Skeletal muscle cell (primary cell): Measurements from ENCODE around the gene PCID2.
A peak's percentile ranks its signal among the peaks of the same experiment; 100 is the strongest.

Source experiments
- DNase-seq: peaks from one replicate; pipeline ENCODE4 v3.0.0-alpha.2; 2010; ENCODE audit warnings: low read depth
- H3K4me3 ChIP-seq: 2 replicates; pipeline ENCODE4 v1.5.1; 2011; ENCODE audit warnings: low read depth, mild to moderate bottlenecking, control low read depth, low read length, moderate library complexity

The PCID2 gene

DNA sequence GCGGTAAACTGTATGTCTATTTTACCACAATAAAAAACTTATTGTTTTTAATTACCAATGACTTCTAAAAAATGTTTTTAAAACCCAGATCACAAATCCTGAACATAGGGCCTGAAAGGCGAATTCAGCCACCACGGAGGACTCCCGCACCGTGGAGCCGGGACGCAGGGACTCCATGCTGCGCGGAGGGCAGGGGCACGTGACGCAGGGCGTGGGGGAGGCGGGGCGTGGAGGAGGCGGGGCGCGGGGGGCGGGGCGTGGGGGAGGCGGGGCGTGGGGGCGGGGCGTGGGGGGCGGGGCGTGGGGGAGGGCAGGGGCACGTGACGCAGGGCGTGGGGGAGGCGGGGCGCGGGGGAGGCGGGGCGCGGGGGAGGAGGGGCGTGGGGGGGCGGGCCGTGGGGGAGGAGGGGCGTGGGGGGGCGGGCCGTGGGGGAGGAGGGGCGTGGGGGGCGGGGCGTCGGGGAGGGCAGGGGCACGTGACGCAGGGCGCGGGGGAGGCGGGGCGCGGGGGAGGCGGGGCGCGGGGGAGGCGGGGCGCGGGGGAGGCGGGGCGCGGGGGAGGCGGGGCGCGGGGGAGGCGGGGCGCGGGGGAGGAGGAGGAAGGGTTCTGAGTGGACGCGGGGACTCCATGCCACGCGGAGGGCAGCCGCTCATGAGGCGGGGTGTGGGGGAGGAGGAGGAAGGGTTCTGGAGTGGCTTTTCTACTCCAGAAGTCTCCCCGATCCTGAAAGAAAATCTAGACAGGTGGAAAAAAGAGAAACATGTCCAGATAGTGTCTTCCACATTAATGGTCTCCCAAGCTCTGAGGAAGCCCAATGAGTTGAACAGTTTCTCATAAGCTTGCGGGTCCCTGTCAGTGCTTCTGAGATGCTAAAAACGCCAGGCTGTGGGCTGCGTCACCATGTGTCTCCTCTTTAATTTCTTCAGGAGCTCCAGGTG lies 54.4 kb downstream of the PCID2 start:
- peak overlapping the region; percentile 42 for H3K4me3 ChIP-seq
- DNase-seq, result peak; percentile 31

DNA sequence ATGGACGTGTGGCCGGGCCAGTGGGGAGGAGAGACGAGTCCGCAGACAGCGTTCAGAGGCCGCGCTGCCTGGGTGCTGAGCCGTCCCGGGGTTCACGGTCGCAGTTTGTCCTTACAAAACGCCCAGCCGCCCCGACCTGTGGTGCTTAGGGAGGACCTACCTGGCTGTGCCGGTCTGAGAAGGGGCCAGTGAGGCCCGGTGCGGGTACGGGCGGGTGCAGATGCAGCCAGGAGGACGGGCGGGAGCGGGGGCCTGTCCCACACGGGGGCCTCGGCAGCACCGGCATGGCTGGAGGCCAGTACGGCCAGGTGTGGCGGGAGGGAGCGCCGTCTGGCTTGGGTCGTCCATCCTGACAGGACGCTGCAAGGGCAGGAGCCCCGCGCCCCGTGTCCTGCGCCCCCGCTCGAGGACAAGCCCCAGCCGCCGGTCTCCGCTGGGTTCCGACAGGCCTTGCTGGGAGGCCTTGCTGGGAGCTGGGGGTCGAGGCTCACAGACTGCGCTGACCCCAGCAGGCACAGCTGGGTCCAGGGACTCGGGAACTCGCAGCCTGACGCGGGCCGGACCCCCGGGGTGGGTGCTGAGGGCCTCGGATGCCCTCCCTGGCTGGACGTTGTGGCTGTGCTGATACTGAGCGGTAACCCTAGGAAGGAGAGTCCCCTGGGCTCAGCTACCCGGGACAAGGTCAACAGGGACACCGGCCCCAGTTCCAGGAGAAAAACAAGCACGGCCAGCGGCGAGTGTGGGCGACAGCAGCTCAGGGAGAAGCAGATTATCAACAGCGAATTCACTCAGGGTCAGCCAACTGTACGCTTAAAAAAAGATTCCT lies 55.3 kb downstream of the PCID2 start:
- peak overlapping the region; percentile 42 for H3K4me3 ChIP-seq
- no peak for DNase-seq

DNA sequence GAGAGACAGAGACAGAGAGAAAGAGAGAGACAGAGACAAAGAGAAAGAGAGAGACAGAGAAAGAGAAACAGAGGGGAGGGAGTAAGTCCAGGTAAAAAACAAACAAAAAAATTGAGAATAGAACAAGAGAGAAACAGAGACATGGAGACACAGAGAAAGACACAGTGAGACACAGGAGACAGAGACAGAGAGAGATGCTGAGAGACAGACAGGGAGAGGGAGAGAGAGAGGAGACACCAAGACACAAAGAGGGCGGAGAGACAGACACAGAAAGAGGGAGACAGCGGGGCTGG lies 55.8 kb downstream of the PCID2 start:
- no peak overlapping the region for H3K4me3 ChIP-seq
- no peak for DNase-seq

DNA sequence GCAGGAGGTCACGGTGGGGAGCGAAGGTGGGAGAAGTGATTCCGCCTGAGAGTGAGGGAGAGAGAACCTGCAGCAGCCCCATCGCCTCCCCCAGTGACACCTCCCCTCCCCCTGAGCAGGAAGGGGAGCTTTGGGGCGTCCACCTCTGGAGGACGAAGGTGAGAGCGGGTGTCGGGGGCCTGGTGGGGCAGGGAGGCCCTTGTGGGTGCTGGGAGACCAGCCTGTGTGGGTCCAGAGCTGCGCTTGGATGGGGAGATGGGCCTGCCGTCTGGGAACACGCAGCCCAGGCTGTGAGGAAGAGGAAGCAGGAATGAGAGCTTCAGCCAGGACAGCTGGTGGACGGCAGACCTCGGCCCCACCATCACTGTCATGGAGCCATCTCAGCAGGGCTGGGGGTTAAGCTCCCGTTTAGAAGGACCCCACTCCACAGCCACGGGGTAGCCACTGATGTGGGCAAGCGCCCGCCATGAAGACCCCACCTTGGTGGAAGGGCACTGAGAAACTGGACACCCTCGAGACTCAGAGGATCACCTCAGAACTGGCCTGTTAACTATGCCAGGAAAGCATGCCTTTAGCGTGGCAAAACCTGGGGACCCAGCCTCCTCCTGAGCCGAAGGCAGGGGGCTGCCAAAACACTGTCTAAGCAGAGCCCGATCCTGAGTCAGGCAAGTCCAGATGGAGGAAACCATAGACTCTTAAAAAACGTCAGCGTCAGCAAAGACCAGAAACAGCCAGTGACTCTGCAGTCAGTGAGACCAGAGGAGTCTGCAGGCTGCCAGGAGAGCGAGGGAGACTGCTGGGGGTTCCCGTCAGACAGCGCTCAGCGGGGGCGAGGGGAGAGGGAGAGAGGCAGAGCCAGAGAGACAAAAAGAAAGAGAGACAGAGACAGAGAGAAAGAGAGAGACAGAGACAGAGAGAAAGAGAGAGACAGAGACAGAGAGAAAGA lies 56.5 kb downstream of the PCID2 start:
- no peak overlapping the region for H3K4me3 ChIP-seq
- peak; percentile 17 for DNase-seq

DNA sequence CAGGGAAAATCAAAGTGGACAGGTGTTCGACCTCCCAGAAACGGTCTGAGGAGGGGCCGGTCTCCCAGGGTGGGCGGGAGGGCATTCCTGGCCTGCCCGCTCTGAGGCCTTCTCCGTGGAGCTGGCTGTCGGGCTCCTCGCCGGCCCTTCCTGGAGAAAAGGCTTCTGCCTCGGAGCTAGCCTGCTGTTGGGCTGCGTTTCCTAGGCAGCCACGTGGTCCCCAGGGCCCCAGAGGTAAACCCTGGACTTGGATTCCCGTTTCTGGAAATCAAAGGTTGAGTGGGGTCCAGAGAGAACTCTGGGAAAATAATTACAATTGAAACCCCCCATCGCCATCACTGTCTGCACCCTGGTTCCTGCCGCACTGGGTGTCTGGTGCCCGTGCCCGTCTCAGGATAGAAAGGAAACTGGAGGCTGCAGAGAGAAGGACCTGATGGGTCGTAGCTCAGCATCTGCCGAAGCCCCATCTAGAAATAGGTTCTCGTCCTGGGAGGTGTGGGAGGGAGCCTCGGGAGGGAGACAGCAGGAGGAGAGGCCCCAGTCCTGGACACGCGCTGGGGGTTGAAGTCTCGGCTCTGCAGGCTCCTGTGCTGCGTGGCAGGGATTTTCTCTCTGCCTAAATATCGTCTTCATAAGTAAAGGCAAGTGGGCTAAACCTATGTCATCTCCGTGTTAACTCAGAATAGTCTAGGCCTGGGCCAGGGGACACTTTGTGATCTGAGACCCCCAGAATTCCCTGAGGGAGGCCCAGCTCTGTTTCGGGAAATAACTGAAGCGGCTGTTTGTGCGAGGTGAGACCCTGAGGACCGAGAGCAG lies 57.7 kb downstream of the PCID2 start:
- no peak for DNase-seq

DNA sequence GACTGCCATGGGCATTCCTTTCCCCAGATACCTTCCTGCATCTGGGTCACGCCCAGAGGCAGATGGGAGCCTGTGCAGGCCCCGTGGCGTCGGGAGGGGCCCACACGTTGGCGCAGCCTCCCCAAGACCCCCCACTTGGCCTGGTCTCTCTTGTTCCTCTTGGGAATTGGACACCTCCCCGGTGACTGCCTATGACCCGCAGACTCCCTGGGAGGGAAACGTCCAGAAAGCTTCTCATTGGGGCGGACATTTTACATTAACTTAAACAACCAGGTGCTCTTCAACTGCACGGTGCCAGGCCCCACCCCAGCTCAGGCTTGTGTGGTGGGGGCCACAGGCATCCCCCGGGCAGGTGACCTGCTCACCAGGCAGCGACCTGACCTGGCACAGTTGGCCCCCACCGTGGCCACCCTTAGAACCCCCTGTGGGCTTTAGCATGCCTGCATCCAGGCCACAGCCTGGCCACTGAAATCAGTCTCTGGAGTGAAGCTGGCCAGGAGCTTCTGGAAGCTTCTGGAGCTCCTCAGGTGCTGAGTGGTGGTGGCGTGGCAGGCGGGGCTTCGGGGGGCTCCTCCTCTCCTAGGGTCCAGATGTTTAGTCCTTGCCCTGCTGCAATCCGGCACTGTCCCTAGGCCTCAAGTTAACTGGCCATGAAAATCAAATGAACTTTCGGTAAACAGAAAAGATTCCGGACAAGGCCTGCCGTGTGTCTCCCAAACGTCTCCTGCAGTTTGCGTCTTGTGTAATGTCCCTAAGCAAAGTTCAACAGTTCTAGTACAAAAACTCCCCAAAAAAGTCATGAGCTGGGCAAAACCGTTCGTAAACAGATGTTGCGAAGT lies 58.5 kb downstream of the PCID2 start:
- no peak overlapping the region for H3K4me3 ChIP-seq
- DNase-seq, result no peak

More for the DNA sequence above, 57.7 kb downstream of the PCID2 start:
- no peak overlapping the region for H3K4me3 ChIP-seq

DNA sequence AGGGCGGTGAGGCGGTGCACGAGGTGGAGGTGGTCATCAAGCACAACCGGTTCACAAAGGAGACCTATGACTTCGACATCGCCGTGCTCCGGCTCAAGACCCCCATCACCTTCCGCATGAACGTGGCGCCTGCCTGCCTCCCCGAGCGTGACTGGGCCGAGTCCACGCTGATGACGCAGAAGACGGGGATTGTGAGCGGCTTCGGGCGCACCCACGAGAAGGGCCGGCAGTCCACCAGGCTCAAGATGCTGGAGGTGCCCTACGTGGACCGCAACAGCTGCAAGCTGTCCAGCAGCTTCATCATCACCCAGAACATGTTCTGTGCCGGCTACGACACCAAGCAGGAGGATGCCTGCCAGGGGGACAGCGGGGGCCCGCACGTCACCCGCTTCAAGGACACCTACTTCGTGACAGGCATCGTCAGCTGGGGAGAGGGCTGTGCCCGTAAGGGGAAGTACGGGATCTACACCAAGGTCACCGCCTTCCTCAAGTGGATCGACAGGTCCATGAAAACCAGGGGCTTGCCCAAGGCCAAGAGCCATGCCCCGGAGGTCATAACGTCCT lies 59.4 kb downstream of the PCID2 start:
- no peak overlapping the region for H3K4me3 ChIP-seq
- no peak for DNase-seq

DNA sequence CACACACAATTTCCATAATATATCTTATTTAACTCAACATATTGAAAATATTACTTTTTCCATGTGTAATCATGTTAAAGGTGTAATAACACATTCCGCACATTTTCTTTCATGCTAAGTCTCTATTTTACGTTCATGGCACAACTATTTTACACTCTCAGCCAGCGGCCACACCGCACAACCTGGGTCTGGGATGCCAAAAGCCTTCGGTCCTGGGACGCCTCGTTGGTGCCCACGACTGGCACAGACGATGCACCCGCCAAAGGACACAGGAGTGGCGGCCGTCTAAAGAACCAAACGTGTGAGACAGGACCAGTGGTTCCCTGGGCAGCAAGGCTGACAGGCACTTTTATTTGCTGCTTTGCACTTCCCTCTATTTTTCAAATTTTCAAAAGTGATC lies 60.1 kb downstream of the PCID2 start:
- no peak for DNase-seq

DNA sequence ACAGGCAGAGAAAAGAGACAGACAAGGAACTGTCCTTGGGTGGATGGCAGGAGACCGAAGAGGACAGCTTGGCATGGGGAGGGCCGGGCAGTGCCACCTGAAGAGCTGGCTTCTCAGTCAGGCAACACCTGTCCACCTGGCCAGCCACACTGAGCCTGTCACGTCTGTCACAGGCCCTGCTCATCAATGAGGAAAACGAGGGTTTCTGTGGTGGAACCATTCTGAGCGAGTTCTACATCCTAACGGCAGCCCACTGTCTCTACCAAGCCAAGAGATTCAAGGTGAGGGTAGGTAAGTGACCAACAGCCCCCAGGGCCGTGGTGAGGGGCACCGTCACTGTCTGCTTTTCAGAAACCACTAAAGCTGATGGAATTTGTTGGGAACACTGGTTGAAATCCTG lies 61.3 kb downstream of the PCID2 start:
- no peak for DNase-seq
- no peak overlapping the region for H3K4me3 ChIP-seq

More for the DNA sequence above, 60.1 kb downstream of the PCID2 start:
- H3K4me3 ChIP-seq, result no peak overlapping the region

DNA sequence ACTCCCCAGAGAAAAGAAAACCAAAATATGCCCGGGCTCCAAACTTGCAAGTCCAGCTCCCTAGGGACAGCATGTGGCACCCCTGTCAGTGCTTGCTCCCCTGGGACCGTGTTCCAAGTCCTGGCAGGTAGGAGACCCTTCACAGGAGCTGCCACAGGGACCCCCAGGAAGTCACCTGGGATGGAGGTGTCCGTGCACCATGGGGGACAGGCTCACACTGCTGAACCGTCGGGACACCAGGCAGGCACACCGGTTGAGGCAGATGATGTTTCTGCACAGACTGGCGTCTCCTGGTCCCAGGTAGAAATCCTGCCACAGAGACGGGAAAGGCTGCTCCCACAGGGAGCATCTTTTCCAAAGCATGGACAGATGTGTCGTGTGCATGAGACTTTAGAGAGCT lies 61.7 kb downstream of the PCID2 start:
- no peak overlapping the region for H3K4me3 ChIP-seq
- DNase-seq, result no peak

DNA sequence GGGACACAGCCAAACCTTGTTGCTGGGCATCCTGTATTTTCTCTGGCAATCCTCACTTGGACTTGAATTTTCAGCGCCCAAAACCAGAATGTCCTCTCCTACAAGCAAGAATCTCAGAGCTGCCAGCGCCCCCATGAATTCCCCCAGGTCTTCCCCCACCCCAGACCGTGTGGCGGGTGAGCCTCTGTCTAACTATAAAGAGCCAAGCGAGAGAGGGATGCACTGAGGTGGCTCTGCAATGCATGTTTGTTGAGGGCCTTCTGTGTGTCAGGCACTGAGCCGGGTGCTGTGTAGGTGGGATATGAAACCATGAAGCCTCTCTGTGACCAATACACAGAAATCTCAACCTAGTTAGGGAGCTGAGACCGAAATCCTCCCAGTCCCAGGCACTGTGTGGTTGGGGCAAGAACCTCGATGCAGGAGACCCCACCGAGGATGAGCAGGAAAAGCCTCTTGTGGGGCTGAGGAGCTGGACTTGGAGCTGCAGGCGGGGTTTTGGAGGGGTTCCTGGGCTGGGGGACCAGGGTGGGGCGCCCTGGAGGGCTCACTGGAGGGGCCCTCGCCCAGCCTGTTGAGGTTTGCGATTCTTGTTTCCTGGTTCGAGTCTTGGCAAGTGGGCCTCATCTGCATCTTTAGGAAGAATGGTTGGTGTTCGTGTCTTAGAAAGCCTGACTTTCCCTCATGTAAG lies 62.4 kb downstream of the PCID2 start:
- DNase-seq, result no peak
- no peak overlapping the region for H3K4me3 ChIP-seq

DNA sequence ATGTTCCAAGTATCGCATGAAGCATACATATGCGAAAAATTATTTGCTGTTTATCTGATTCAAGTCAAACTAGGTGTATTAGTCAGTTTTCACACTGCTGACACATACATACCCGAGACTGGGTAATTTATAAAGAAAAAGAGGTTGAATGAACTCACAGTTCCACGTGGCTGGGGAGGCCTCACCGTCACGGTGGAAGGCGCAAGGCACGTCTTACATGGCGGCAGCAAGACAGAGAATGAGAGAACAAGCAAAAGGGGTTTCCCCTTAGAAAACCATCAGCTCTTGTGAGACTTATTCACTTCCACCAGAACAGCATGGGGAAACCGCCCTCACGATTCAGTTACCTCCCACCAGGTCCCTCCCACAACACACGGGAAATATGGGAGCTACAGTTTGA lies 63.0 kb downstream of the PCID2 start:
- no peak for DNase-seq
- no peak overlapping the region for H3K4me3 ChIP-seq

DNA sequence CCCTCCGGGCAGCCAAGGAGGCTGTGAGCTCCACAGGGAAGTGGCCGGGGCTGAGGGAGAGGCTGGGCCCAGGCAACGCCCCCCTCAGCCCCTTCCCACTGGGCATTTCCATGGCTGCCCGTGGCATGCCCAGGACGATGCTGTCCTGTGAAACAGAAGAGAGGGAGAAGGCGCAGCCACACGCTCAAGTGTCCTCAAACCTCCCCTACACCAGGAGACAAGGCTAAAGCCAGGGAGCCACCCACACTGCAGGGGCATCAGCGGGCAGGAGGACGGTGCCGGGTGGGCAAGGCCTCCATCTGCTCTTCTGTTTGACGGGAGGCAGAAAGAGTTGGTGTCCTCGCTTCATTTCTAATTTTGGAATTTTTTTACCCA lies 64.2 kb downstream of the PCID2 start:
- DNase-seq, result no peak

DNA sequence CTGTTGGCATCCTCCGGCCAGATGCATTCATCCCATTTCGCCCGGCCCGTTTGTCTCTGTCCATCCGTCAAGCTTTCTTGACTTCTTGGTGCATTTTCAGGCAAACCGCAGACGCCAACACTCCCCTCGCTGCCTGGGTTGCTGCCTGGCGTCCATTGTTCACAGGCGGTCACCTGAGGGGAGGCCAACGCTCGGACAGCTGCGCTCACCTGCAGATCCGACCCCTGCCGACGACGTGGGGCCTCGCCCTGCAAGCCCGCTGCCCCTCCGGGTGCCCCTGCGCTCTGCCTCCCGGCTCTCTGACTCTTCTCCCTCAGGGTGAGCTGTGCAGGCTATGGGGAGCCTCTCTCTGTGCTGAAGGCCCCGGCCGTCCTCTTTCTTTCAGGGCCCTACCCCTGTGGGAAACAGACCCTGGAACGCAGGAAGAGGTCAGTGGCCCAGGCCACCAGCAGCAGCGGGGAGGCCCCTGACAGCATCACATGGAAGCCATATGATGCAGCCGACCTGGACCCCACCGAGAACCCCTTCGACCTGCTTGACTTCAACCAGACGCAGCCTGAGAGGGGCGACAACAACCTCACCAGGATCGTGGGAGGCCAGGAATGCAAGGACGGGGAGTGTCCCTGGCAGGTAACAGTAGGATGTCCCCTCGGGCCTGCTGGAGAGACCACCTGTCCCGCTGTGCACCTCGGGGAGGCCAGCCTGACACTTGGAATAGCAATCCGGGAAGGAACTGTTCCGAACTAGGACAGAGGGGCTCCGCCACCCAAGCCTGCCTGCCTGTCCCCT lies 64.8 kb downstream of the PCID2 start:
- no peak for DNase-seq
- H3K4me3 ChIP-seq, result no peak overlapping the region

More for the DNA sequence above, 64.2 kb downstream of the PCID2 start:
- no peak overlapping the region for H3K4me3 ChIP-seq

DNA sequence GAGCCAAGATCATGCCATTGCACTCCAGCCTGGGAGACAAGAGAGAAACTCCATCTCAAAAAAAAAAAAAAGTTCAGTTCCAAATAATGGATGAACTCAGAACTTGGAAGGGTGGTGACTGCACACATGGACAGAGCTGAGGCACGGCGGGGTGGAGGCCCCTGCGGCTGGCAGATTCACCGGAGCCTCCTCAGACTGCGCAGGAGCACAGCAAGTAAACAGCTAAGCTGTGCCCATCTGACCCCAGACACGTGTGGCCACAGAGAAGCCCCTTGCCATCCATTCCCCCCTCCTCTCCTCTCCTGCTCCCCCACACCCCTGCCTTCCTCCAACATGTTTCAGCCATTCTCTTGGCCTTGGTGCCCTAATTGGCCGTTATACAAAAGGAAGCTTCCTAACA lies 65.6 kb downstream of the PCID2 start:
- DNase-seq, result no peak

DNA sequence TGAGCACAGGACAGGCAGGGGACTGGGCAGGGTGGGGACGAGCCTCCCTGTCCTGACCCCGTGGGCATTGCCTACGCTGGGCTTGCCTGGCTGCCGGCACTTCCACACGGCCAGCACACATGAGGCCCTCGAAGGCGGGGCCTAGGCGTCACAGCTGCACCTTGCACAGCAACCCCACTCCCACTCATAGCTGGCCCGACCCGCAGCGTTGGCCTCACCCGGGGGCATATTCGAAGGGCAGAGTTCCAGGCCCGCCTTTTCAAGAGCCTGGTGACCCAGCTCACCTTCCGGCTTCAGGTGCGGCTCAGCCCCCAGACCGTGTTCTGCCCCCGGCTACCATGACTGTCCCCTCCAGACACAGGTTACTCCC lies 66.9 kb downstream of the PCID2 start:
- no peak for DNase-seq
- no peak overlapping the region for H3K4me3 ChIP-seq

More for the DNA sequence above, 65.6 kb downstream of the PCID2 start:
- no peak overlapping the region for H3K4me3 ChIP-seq
